CD14-positive monocyte (primary cell): ENCODE measurements around the gene EXOC6. TPM values are rescaled to one million over a fixed set of nuclear protein-coding genes. Genes with fewer than 3 reads are reported as not detected.

ENCODE experiments used
- DNase-seq, 3 donors: peaks; one replicate each; pipeline ENCODE4 v3.0.0-alpha.2; 2011 to 2022
- H2AFZ ChIP-seq: 2 replicates; pipeline ENCODE4 v1.6.0; 2012; ENCODE audit warnings: mild to moderate bottlenecking, low read depth, low read length, inconsistent platforms; ENCODE audit not compliant: insufficient read depth, poor library complexity, severe bottlenecking
- H3K27ac ChIP-seq, 2 donors: 1 replicate in 1 of 2; 2 replicates in 1 of 2; pipeline ENCODE4 v1.5.1; 2012 to 2013; ENCODE audit warnings: low read length in 2 of 2, control low read depth in 1 of 2, inconsistent platforms in 1 of 2, low read depth in 1 of 2, mild to moderate bottlenecking in 1 of 2
- H3K27me3 ChIP-seq, 2 donors: one replicate each; pipeline versions ENCODE4 v1.6.0 to v1.6.1; 2011 to 2013; ENCODE audit warnings: low read length in 2 of 2; ENCODE audit not compliant: control insufficient read depth in 2 of 2, insufficient read depth in 2 of 2
- H3K36me3 ChIP-seq, 2 donors: replicated peaks in 1 of 2; 1 replicate in 1 of 2; 2 replicates in 1 of 2; pipeline versions ENCODE4 v1.5.1 to v1.6.1; 2012 to 2013; ENCODE audit warnings: low read length in 2 of 2, control low read depth in 1 of 2, inconsistent platforms in 1 of 2, mild to moderate bottlenecking in 1 of 2; ENCODE audit not compliant: insufficient read depth in 2 of 2, control insufficient read depth in 1 of 2
- H3K4me1 ChIP-seq, 2 donors: 1 replicate in 1 of 2; 2 replicates in 1 of 2; pipeline versions ENCODE4 v1.5.1 to v1.6.1; 2012 to 2013; ENCODE audit warnings: low read length in 2 of 2, control low read depth in 1 of 2, inconsistent platforms in 1 of 2, mild to moderate bottlenecking in 1 of 2, moderate library complexity in 1 of 2; ENCODE audit not compliant: insufficient read depth in 2 of 2, control insufficient read depth in 1 of 2
- H3K4me2 ChIP-seq: replicated peaks from 2 replicates; pipeline ENCODE3; 2012; ENCODE audit warnings: low read length, moderate library complexity, mild to moderate bottlenecking; ENCODE audit not compliant: poor library complexity, severe bottlenecking; ENCODE audit errors: extremely low read depth
- H3K4me3 ChIP-seq, 3 experiments: fragments of 200-600 bp in 1 of 3; sonication (generic) in 1 of 3; replicated peaks in 1 of 3; 1 replicate in 2 of 3; 2 replicates in 1 of 3; pipeline ENCODE4 v1.5.1; 2011 to 2013; ENCODE audit warnings: low read length in 3 of 3, mild to moderate bottlenecking in 3 of 3, control low read depth in 2 of 3, low read depth in 2 of 3, inconsistent platforms in 1 of 3, moderate library complexity in 1 of 3
- H3K79me2 ChIP-seq: 2 replicates; pipeline ENCODE4 v1.6.0; 2012; ENCODE audit warnings: mild to moderate bottlenecking, control low read depth, inconsistent platforms, low read length, moderate library complexity; ENCODE audit not compliant: insufficient read depth
- H3K9ac ChIP-seq: 2 replicates; pipeline ENCODE4 v1.6.0; 2017; ENCODE audit warnings: low read length, mild to moderate bottlenecking; ENCODE audit not compliant: insufficient read depth, poor library complexity, severe bottlenecking
- H3K9me3 ChIP-seq, 2 donors: replicated peaks in 1 of 2; 1 replicate in 1 of 2; 2 replicates in 1 of 2; pipeline versions ENCODE4 v1.5.1 to v1.6.1; 2012 to 2013; ENCODE audit warnings: low read length in 2 of 2, control low read depth in 1 of 2; ENCODE audit not compliant: control insufficient read depth in 1 of 2, insufficient read depth in 1 of 2
- H4K20me1 ChIP-seq: 2 replicates; pipeline ENCODE4 v1.6.0; 2012; ENCODE audit warnings: mild to moderate bottlenecking, low read length, control low read depth, moderate library complexity; ENCODE audit not compliant: insufficient read depth
- H3K27ac Mint-ChIP-seq, 7 donors: one replicate each; pipeline ENCODE4 v1.8.0; 2020; ENCODE audit warnings: mild to moderate bottlenecking in 7 of 7, mixed read lengths in 7 of 7, moderate library complexity in 6 of 7, inconsistent platforms in 2 of 7
- H3K27me3 Mint-ChIP-seq, 3 donors: one replicate each; pipeline ENCODE4 v1.8.0; 2021 to 2022; ENCODE audit warnings: low read depth in 3 of 3, mild to moderate bottlenecking in 3 of 3, mixed read lengths in 3 of 3, moderate library complexity in 3 of 3, inconsistent platforms in 1 of 3
- H3K36me3 Mint-ChIP-seq, 2 donors: one replicate each; pipeline ENCODE4 v1.8.0; 2020; ENCODE audit warnings: mixed read lengths in 2 of 2, inconsistent platforms in 1 of 2, mild to moderate bottlenecking in 1 of 2
- H3K4me1 Mint-ChIP-seq: one replicate; pipeline ENCODE4 v1.8.0; 2020; ENCODE audit warnings: mild to moderate bottlenecking, mixed read lengths
- H3K4me3 Mint-ChIP-seq, 2 donors: one replicate each; pipeline ENCODE4 v1.8.0; 2020; ENCODE audit warnings: mild to moderate bottlenecking in 2 of 2, mixed read lengths in 2 of 2, moderate library complexity in 1 of 2
- H3K9me3 Mint-ChIP-seq, 7 donors: one replicate each; pipeline ENCODE4 v1.8.0; 2020 to 2022; ENCODE audit warnings: mixed read lengths in 7 of 7, mild to moderate bottlenecking in 6 of 7, moderate library complexity in 6 of 7, inconsistent platforms in 2 of 7
- WGBS: methylation state at CpG from one replicate; pipeline ENCODE4 v1.1.5; 2013; ENCODE audit warnings: missing lambda C conversion rate; ENCODE audit not compliant: insufficient coverage; 5-methylcytosine and 5-hydroxymethylcytosine counted together
- intact Hi-C, 2 donors: fragments of 100-400 bp; cut with micrococcal nuclease; formaldehyde crosslinking; loops; one replicate each; pipeline versions ENCODE4 v1.15.0 to v1.15.1; 2023
- polyA plus RNA-seq, 3 donors: library from polyadenylated mRNA; depleted of rRNA in 1 of 3; unstranded in 2 of 3; stranded (reverse) in 1 of 3; fragments of 300-500 nt in 2 of 3; fragments of >200 nt in 1 of 3; fragmentation: Illumina TruSeq in 2 of 3; gene quantifications; 1 replicate in 2 of 3; 2 replicates in 1 of 3; pipeline ENCODE4 v1.2.3, GENCODE V29; 2012 to 2021
- TF ChIP-seq, protein P1 (sequence below): fragments of 200-600 bp; IDR thresholded peaks from one replicate; pipeline ENCODE4 v1.8.0; 2022; ENCODE audit warnings: antibody characterized with exemption, mild to moderate bottlenecking

Gene EXOC6
- polyA plus RNA-seq, 3 donors = 7.5 to 9.6 (median 8.3) TPM

DNA sequence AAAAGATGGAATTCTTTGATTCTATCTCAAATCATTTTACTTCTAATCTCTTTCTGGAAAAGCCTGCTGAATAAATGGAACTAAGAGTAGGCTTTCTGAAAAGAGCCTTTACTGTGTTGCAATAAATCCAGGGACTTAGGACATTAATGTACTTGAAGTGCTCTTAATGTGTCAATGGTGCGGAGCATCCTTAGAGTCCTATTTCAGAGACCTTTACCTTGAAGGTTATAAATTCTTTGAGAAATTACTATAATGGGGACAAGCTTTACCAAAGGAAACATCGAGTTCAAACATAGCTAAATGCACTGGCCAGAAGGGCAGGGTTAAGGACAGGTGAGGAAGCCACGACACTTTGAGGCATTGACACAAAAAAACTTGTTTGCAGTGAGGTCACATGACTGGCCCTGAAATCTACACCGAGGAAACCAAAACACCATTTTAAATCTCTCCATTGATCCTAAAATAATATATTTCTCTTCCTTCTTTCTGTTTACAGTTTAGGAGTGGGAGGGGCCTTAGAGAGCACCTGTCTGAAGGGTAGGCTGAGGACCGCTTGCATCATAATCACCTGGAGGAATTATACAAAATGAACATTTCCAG lies 48.1 kb upstream of the EXOC6 start:
- no peak for DNase-seq
- Mint-ChIP-seq H3K4me3 (peak overlapping the region in 1 of 2 donors; percentile 28), H3K9me3 (peaks cover 3 to 11% (median 4%) of the 10 kb centered on the region in 7 donors), H3K4me1 (peaks cover 25% of the 10 kb centered on the region), H3K27me3 (peaks cover 0 to 2% (median 0%) of the 10 kb centered on the region in 3 donors), H3K36me3 (no peaks in the 10 kb centered on the region), H3K27ac (peak overlapping the region in 1 of 7 donors; percentile 1)
- H3K79me2 ChIP-seq = no peaks in the 10 kb centered on the region
- no peak overlapping the region for H3K4me3 ChIP-seq
- intact Hi-C loops = no loop called here
- no peak overlapping the region for H2AFZ ChIP-seq
- TF ChIP-seq, protein P1, sequence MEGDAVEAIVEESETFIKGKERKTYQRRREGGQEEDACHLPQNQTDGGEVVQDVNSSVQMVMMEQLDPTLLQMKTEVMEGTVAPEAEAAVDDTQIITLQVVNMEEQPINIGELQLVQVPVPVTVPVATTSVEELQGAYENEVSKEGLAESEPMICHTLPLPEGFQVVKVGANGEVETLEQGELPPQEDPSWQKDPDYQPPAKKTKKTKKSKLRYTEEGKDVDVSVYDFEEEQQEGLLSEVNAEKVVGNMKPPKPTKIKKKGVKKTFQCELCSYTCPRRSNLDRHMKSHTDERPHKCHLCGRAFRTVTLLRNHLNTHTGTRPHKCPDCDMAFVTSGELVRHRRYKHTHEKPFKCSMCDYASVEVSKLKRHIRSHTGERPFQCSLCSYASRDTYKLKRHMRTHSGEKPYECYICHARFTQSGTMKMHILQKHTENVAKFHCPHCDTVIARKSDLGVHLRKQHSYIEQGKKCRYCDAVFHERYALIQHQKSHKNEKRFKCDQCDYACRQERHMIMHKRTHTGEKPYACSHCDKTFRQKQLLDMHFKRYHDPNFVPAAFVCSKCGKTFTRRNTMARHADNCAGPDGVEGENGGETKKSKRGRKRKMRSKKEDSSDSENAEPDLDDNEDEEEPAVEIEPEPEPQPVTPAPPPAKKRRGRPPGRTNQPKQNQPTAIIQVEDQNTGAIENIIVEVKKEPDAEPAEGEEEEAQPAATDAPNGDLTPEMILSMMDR = no peak
- H3K27me3 ChIP-seq = no peaks in the 10 kb centered on the region
- H3K4me1 ChIP-seq = peaks cover 20 to 21% of the 10 kb centered on the region in 2 donors
- no peaks in the 10 kb centered on the region for H3K36me3 ChIP-seq
- H3K9ac ChIP-seq = no peak overlapping the region
- H3K4me2 ChIP-seq = no peak overlapping the region
- no peaks in the 10 kb centered on the region for H4K20me1 ChIP-seq
- no peak overlapping the region for H3K27ac ChIP-seq
- no peaks in the 10 kb centered on the region for H3K9me3 ChIP-seq
- no CpG with 5 or more reads among the region's 5 CpGs for WGBS

DNA sequence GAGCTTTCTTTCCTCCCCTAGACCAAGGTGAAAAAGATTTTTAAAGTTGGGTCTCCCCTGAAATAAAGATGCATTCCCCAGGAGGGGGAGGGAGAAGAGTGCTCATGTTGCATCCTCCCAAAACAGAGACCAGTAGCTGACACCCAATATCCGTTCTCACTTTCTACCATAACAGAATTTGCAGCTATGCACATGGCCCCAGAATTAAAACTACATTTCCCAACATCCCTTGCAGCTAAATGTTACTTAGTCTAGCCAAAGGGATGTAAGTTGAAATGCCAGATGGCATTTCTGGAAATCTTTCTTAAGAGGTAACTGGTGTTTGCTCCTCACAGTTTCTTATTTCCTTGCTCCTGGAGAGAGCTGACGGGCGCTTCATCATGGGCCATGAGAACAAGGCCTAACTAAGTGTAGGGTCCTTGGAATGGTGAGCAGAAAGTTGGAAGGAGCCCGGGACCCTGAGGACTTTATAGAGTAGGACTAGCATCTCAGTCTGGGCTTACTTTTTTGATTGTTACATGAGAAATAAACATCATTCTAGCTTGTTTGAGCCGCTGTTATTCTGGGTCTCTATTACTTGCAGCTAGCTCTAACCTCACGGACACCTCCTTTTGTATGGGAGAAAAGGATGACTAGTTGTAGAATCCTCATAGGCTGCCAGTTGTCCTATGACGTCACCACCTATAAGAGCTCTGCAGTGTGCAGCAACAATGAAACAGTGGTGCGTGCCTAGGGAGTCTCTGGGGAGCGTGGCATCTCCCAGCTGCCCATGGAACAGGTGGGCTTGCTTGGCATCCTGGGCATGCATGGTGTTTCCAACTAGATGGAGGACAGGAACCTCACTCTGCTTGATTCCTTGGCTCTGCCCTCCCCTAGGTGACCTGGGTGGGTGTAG lies 46.1 kb upstream of the EXOC6 start:
- no peak overlapping the region for H3K27ac ChIP-seq
- no peak overlapping the region for H3K9ac ChIP-seq
- H3K36me3 ChIP-seq = no peaks in the 10 kb centered on the region
- Mint-ChIP-seq H3K27me3 (peaks cover 0 to 2% (median 0%) of the 10 kb centered on the region in 3 donors), H3K9me3 (peaks cover 0 to 3% (median 0%) of the 10 kb centered on the region in 7 donors), H3K4me3 (no peak overlapping the region), H3K36me3 (no peaks in the 10 kb centered on the region), H3K27ac (peak overlapping the region in 1 of 7 donors; percentile 13), H3K4me1 (peaks cover 24% of the 10 kb centered on the region)
- no peaks in the 10 kb centered on the region for H3K79me2 ChIP-seq
- H4K20me1 ChIP-seq = no peaks in the 10 kb centered on the region
- no peak overlapping the region for H3K4me3 ChIP-seq
- TF ChIP-seq, protein P1 = no peak
- no peak overlapping the region for H2AFZ ChIP-seq
- intact Hi-C loops = no loop called here
- peaks cover 20 to 21% of the 10 kb centered on the region in 2 donors for H3K4me1 ChIP-seq
- DNase-seq = no peak
- H3K4me2 ChIP-seq = no peak overlapping the region
- H3K9me3 ChIP-seq = no peaks in the 10 kb centered on the region
- H3K27me3 ChIP-seq = no peaks in the 10 kb centered on the region
- 97% methylated on average over 5 of the region's 9 CpGs for WGBS
